ENCODE measurements around the gene IRF2. TPM values are rescaled to one million over a fixed set of nuclear protein-coding genes. Genes with fewer than 3 reads are reported as not detected.
A peak's percentile ranks its signal among the peaks of the same experiment; 100 is the strongest.

Gene IRF2
- polyA plus RNA-seq, 2 donors = 10.9 to 14.3 TPM

DNA sequence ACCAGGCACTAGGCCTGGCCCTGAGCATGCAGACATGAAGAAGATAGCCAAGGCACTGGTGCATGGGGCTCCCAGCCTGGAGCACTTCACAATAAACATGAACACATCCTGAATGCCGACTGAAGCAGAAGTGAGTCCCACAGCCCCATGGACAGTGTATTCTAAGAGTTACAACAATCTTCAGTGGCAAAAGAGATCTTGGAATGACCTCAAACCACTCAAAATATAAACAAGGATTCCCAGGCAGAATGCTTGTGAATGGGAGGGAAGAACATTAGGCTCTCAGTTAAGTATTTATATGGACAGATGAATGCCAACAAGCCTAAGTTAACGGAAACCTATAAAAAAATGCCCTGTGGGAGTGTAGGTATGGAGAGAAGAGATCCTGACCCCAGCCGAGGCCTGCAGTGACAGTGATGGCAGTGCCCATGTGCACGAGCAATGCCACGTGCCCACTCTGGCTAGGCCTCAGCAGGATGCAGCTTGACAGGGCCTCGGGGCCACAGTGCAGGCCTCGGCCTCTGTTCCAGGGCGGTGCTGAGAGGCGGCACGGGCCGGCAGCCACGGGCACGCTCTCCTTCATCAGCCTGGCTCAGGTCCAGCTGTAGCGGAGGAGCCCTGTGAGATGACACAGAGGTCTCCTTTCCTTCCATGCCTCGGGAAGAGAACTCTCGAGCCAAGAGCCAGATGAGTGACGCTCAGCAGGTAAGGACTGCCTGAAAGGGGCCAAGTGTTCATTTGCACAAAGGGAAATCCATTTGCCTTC lies 49.2 kb downstream of the IRF2 start:
- H3K9me3 ChIP-seq (ENCODE audit: control insufficient read depth in 2 of 2, insufficient read depth in 1 of 2, low read depth in 1 of 2, low read length in 1 of 2) = no peaks in the 10 kb centered on the region
- no peaks in the 10 kb centered on the region for H3K27me3 ChIP-seq (ENCODE audit: control insufficient read depth in 1 of 2, insufficient read depth in 2 of 2, low read length in 2 of 2)
- H3K27ac ChIP-seq (ENCODE audit: low read depth in 2 of 2, low read length in 1 of 2) = no peak overlapping the region
- peaks cover 2 to 4% of the 10 kb centered on the region in 2 donors for H3K4me1 ChIP-seq (ENCODE audit: control insufficient read depth in 2 of 2, insufficient read depth in 2 of 2, low read length in 1 of 2)
- WGBS, 2 donors = 46 to 59% methylated on average over 17 of the region's 17 CpGs
- H3K4me3 ChIP-seq (ENCODE audit: low read depth in 1 of 2, low read length in 2 of 2) = no peak overlapping the region
- H3K36me3 ChIP-seq (ENCODE audit: control insufficient read depth in 2 of 2, insufficient read depth in 2 of 2, low read length in 1 of 2) = peaks cover 4 to 11% of the 10 kb centered on the region in 2 donors

DNA sequence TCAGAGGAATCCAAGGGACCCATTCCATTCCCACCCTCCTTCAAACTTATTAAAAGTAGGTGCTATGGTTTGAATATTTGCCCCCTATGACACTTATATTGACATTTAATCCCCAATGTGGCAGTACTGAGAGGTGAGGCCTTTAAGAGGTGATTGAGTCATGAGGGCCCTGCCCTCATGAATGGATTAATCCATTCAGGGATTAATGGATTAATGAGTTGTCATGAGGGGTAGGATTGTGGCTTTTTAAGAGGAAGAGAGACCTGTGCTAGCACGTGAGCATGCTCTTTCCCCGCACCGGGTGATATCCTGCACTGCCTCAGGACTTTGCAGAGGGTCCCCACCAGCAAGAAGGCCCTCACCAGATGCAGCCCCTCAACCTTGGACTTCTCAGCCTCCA lies 50.1 kb downstream of the IRF2 start:
- 52 to 58% methylated on average over 3 of the region's 3 CpGs for WGBS, 2 donors

DNA sequence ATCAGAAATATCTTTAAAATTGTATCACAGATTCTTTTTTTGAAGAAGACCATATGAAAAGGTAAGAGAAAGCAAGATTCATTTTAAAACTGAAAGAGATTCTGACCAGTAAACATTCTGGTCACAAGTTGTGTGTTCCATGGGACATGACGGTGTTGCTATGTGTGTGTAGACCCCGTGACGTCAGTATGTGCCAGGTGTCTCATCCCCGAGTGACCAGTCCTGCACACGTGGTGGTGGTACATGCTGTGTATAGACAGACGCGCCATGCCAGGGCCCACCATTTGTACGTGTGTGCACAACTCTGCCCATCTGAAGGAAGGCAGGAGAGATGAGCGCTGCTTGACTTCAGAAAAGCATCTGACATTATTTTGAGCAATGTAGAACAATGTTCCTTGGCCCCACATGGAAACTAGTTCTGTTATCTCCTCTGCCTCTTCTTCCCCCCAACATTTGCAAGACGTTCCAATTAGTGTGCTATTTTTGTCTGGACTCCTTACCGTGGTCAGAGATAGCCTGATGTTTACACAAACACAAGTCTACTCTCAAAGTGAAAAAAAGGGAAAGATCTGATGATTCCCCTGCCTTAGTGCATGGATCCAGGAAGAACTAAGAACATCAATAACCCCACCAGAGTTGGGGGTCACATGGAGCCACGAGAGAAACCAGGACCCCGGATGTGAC lies 51.2 kb downstream of the IRF2 start:
- Histone ChIP-seq H3K4me1 (ENCODE audit: control insufficient read depth in 2 of 2, insufficient read depth in 2 of 2, low read length in 1 of 2) (peaks cover 2 to 4% of the 10 kb centered on the region in 2 donors), H3K27ac (ENCODE audit: low read depth in 2 of 2, low read length in 1 of 2) (no peak overlapping the region), H3K27me3 (ENCODE audit: control insufficient read depth in 1 of 2, insufficient read depth in 2 of 2, low read length in 2 of 2) (no peaks in the 10 kb centered on the region), H3K36me3 (ENCODE audit: control insufficient read depth in 2 of 2, insufficient read depth in 2 of 2, low read length in 1 of 2) (peaks cover 4 to 11% of the 10 kb centered on the region in 2 donors), H3K9me3 (ENCODE audit: control insufficient read depth in 2 of 2, insufficient read depth in 1 of 2, low read depth in 1 of 2, low read length in 1 of 2) (no peaks in the 10 kb centered on the region), H3K4me3 (ENCODE audit: low read depth in 1 of 2, low read length in 2 of 2) (no peak overlapping the region)
- 85 to 86% methylated on average over 13 of the region's 13 CpGs for WGBS, 2 donors

More for the DNA sequence above, 50.1 kb downstream of the IRF2 start:
- peaks cover 2 to 4% of the 10 kb centered on the region in 2 donors for H3K4me1 ChIP-seq (ENCODE audit: control insufficient read depth in 2 of 2, insufficient read depth in 2 of 2, low read length in 1 of 2)
- H3K27me3 ChIP-seq (ENCODE audit: control insufficient read depth in 1 of 2, insufficient read depth in 2 of 2, low read length in 2 of 2) = no peaks in the 10 kb centered on the region
- no peak overlapping the region for H3K4me3 ChIP-seq (ENCODE audit: low read depth in 1 of 2, low read length in 2 of 2)
- no peaks in the 10 kb centered on the region for H3K9me3 ChIP-seq (ENCODE audit: control insufficient read depth in 2 of 2, insufficient read depth in 1 of 2, low read depth in 1 of 2, low read length in 1 of 2)
- no peak overlapping the region for H3K27ac ChIP-seq (ENCODE audit: low read depth in 2 of 2, low read length in 1 of 2)
- H3K36me3 ChIP-seq (ENCODE audit: control insufficient read depth in 2 of 2, insufficient read depth in 2 of 2, low read length in 1 of 2) = peaks cover 4 to 11% of the 10 kb centered on the region in 2 donors

DNA sequence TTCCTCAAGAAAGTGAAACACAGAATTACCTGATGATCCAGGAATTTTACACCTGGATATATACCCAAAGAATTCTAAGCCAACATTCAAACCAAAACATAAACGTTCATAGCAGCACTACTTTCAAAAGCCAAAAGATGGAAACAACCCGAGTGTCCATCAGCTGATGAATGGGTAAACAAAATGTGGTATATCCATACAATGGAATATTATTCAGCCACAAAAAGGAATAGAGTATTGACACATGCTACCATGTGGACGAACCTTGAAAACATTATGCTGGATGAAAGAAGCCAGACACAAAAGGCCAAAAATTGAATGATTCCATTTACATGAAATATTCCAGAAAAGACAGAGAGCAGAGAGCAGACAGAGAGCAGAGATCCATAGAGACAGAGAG lies 52.0 kb downstream of the IRF2 start:
- Histone ChIP-seq H3K27me3 (ENCODE audit: control insufficient read depth in 1 of 2, insufficient read depth in 2 of 2, low read length in 2 of 2) (no peaks in the 10 kb centered on the region), H3K9me3 (ENCODE audit: control insufficient read depth in 2 of 2, insufficient read depth in 1 of 2, low read depth in 1 of 2, low read length in 1 of 2) (no peaks in the 10 kb centered on the region), H3K36me3 (ENCODE audit: control insufficient read depth in 2 of 2, insufficient read depth in 2 of 2, low read length in 1 of 2) (peaks cover 4 to 11% of the 10 kb centered on the region in 2 donors), H3K27ac (ENCODE audit: low read depth in 2 of 2, low read length in 1 of 2) (no peak overlapping the region), H3K4me1 (ENCODE audit: control insufficient read depth in 2 of 2, insufficient read depth in 2 of 2, low read length in 1 of 2) (peaks cover 2 to 4% of the 10 kb centered on the region in 2 donors), H3K4me3 (ENCODE audit: low read depth in 1 of 2, low read length in 2 of 2) (no peak overlapping the region)
- 76 to 78% methylated on average over 3 of the region's 3 CpGs for WGBS, 2 donors

DNA sequence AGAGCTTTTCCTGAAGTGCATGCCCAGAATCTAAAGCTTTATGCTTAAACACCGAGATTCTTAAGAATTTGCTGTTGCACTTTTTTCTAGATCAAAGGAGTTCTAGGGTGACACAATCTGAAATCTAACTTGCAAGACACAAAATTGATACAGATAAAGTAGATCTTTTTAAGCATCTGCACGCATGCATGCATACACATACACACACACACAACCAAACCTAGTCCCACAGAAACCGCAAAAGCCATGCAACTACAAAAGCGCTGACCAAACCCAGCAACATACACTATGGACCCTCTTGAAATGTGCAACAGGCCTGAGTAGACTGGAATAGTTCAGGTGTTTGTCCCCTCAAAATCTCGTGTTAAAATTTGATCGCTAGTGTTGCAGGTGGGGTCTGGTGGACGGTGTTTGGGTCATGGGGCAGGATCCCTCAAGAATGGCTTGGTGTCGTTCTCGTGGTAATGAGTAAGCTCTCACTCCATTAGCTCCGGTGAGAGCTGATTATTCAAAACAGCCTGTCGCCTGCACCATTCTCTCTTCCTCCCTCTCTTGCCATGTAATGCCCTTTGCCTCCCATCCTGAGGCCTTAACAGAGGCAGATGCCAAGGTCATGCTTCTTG lies 52.7 kb downstream of the IRF2 start:
- Histone ChIP-seq H3K4me1 (ENCODE audit: control insufficient read depth in 2 of 2, insufficient read depth in 2 of 2, low read length in 1 of 2) (peaks cover 2 to 4% of the 10 kb centered on the region in 2 donors), H3K9me3 (ENCODE audit: control insufficient read depth in 2 of 2, insufficient read depth in 1 of 2, low read depth in 1 of 2, low read length in 1 of 2) (no peaks in the 10 kb centered on the region), H3K27me3 (ENCODE audit: control insufficient read depth in 1 of 2, insufficient read depth in 2 of 2, low read length in 2 of 2) (no peaks in the 10 kb centered on the region), H3K27ac (ENCODE audit: low read depth in 2 of 2, low read length in 1 of 2) (no peak overlapping the region), H3K4me3 (ENCODE audit: low read depth in 1 of 2, low read length in 2 of 2) (no peak overlapping the region), H3K36me3 (ENCODE audit: control insufficient read depth in 2 of 2, insufficient read depth in 2 of 2, low read length in 1 of 2) (peaks cover 2 to 10% of the 10 kb centered on the region in 2 donors)
- 84 to 87% methylated on average over 11 of the region's 11 CpGs for WGBS, 2 donors

DNA sequence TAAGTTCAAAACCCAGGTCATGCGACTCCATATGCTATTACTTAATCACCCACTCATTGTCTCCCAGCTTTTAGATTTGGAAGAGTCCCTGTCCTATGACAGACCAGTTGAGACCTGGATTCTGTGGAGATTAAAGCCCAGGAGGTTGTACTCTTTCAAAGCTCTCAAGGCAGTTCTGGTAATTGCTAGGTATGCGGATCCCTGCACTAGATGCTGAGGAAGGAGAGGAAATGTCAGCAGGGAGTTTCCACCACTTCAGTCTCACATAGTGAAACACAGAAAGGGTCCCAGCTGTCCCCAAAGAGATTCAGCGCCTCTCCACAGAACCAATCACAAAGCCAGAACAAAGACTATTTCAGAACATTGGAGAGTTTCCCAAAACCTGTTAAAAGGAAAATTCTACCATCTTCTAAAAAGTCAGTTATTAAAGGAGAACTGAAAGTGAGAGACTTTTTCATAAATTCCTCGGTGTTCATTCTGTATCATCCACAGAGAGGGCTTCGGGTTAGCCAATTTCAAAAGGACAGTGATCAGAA lies 53.4 kb downstream of the IRF2 start:
- H3K36me3 ChIP-seq (ENCODE audit: control insufficient read depth in 2 of 2, insufficient read depth in 2 of 2, low read length in 1 of 2) = peaks cover 0 to 10% of the 10 kb centered on the region in 2 donors
- H3K27ac ChIP-seq (ENCODE audit: low read depth in 2 of 2, low read length in 1 of 2) = peak overlapping the region in 1 of 2 donors; percentile 16

DNA sequence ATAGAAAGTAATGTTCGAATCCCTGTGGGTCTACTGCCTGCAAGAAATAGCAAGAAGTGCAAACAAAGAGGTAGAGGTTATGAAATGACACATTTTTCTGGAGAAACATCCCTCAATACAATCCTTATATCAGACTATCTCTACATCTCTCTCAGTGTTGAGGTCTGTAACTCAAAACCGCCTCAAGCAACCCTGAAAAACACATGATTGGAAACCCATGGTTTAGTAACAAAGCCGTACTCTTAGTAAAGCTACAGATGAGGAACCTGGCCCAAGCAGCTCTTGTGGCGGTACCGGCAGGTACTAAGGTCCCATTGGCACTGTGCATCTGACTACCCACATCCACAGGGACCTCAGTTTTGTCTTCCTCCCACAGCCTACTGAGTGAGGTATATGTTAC lies 53.9 kb downstream of the IRF2 start:
- Histone ChIP-seq H3K4me3 (ENCODE audit: low read depth in 1 of 2, low read length in 2 of 2) (no peak overlapping the region), H3K27ac (ENCODE audit: low read depth in 2 of 2, low read length in 1 of 2) (no peak overlapping the region), H3K4me1 (ENCODE audit: control insufficient read depth in 2 of 2, insufficient read depth in 2 of 2, low read length in 1 of 2) (peaks cover 2 to 3% of the 10 kb centered on the region in 2 donors), H3K36me3 (ENCODE audit: control insufficient read depth in 2 of 2, insufficient read depth in 2 of 2, low read length in 1 of 2) (peaks cover 0 to 8% of the 10 kb centered on the region in 2 donors), H3K27me3 (ENCODE audit: control insufficient read depth in 1 of 2, insufficient read depth in 2 of 2, low read length in 2 of 2) (no peaks in the 10 kb centered on the region), H3K9me3 (ENCODE audit: control insufficient read depth in 2 of 2, insufficient read depth in 1 of 2, low read depth in 1 of 2, low read length in 1 of 2) (no peaks in the 10 kb centered on the region)
- 87 to 89% methylated on average over 5 of the region's 5 CpGs for WGBS, 2 donors

More for the DNA sequence above, 53.4 kb downstream of the IRF2 start:
- Histone ChIP-seq H3K4me3 (ENCODE audit: low read depth in 1 of 2, low read length in 2 of 2) (no peak overlapping the region), H3K4me1 (ENCODE audit: control insufficient read depth in 2 of 2, insufficient read depth in 2 of 2, low read length in 1 of 2) (peaks cover 2 to 4% of the 10 kb centered on the region in 2 donors), H3K27me3 (ENCODE audit: control insufficient read depth in 1 of 2, insufficient read depth in 2 of 2, low read length in 2 of 2) (no peaks in the 10 kb centered on the region), H3K9me3 (ENCODE audit: control insufficient read depth in 2 of 2, insufficient read depth in 1 of 2, low read depth in 1 of 2, low read length in 1 of 2) (no peaks in the 10 kb centered on the region)
- WGBS, 2 donors = 81 to 82% methylated on average over 5 of the region's 5 CpGs

DNA sequence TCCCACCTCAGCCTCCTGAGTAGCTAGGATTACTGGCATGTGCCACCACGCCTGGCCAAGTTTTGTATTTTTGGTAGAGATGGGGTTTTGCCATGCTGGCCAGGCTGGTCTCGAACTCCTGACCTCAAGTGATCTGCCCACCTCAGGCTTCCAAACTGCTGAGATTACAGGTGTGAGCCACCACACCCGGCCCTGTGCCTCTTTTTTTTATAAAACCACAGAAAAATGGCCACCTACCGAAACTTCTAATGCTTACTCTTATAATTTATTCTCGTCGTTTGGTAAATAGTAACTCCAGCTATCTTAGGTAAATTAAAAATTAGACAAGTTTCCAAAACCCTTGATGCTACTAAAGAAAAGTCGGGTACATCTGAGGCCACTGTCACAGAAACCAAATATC lies 54.4 kb downstream of the IRF2 start:
- Histone ChIP-seq H3K9me3 (ENCODE audit: control insufficient read depth in 2 of 2, insufficient read depth in 1 of 2, low read depth in 1 of 2, low read length in 1 of 2) (no peaks in the 10 kb centered on the region), H3K27me3 (ENCODE audit: control insufficient read depth in 1 of 2, insufficient read depth in 2 of 2, low read length in 2 of 2) (no peaks in the 10 kb centered on the region), H3K4me1 (ENCODE audit: control insufficient read depth in 2 of 2, insufficient read depth in 2 of 2, low read length in 1 of 2) (peaks cover 0 to 2% of the 10 kb centered on the region in 2 donors), H3K4me3 (ENCODE audit: low read depth in 1 of 2, low read length in 2 of 2) (no peak overlapping the region), H3K27ac (ENCODE audit: low read depth in 2 of 2, low read length in 1 of 2) (no peak overlapping the region), H3K36me3 (ENCODE audit: control insufficient read depth in 2 of 2, insufficient read depth in 2 of 2, low read length in 1 of 2) (peaks cover 0 to 5% of the 10 kb centered on the region in 2 donors)
- 86 to 88% methylated on average over 7 of the region's 7 CpGs for WGBS, 2 donors

DNA sequence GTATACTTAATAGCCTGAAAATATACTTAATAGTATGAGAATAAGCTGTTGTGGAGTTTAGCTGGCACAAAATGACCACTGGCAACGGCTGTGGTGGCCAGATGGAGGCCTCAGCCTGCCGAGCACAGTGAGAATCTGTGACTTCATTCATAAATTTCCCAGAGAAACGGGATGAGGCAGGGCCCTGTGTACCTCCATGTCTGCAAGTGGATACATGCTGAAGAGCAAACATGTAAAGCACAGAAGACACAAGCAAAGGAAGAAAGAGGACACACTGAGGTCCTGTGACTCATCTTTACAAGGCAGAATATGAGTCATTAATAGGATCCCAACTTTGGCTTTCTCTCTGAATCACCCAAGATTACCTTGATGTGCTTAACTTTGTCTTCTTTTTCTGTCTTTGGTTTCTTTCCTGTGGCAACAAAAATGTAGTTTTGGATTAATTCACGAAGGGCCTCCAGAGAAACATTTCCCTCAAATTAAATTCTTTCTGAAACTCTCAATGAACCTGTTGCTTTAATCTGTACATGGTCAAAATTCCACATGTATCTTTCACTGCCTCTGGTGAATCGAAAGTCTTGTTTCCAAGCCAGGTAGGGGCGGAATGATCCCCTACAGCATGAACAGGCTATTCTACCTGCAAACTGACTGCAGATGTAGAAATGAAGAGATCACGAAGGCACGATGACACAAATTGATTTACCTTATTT lies 56.4 kb downstream of the IRF2 start:
- H3K4me1 ChIP-seq (ENCODE audit: control insufficient read depth in 2 of 2, insufficient read depth in 2 of 2, low read length in 1 of 2) = peaks cover 0 to under 1% of the 10 kb centered on the region in 2 donors
- H3K27me3 ChIP-seq (ENCODE audit: control insufficient read depth in 1 of 2, insufficient read depth in 2 of 2, low read length in 2 of 2) = no peaks in the 10 kb centered on the region
- WGBS, 2 donors = 34 to 53% methylated on average over 8 of the region's 8 CpGs
- H3K9me3 ChIP-seq (ENCODE audit: control insufficient read depth in 2 of 2, insufficient read depth in 1 of 2, low read depth in 1 of 2, low read length in 1 of 2) = no peaks in the 10 kb centered on the region
- H3K36me3 ChIP-seq (ENCODE audit: control insufficient read depth in 2 of 2, insufficient read depth in 2 of 2, low read length in 1 of 2) = peaks cover 0 to under 1% of the 10 kb centered on the region in 2 donors
- peak overlapping the region; percentile 89 to 96 for H3K27ac ChIP-seq (ENCODE audit: low read depth in 2 of 2, low read length in 1 of 2)
- peak overlapping the region in 1 of 2 donors; percentile 21 for H3K4me3 ChIP-seq (ENCODE audit: low read depth in 1 of 2, low read length in 2 of 2)
